Mucosa of rectum (tissue), 2 donors: ENCODE data around the gene SGCD.

ENCODE experiments used
- H3K27ac ChIP-seq, 2 donors: one replicate each; pipeline ENCODE4 v1.7.0; 2013; ENCODE audit warnings: inconsistent platforms in 2 of 2, low read depth in 2 of 2, low read length in 2 of 2
- H3K27me3 ChIP-seq, 2 donors: one replicate each; pipeline ENCODE4 v1.7.0; 2013; ENCODE audit warnings: low read length in 2 of 2; ENCODE audit not compliant: control insufficient read depth in 2 of 2, insufficient read depth in 2 of 2
- H3K36me3 ChIP-seq, 2 donors: one replicate each; pipeline ENCODE4 v1.7.0; 2013; ENCODE audit warnings: low read length in 2 of 2; ENCODE audit not compliant: control insufficient read depth in 2 of 2, insufficient read depth in 2 of 2
- H3K4me1 ChIP-seq, 2 donors: one replicate each; pipeline ENCODE4 v1.7.0; 2013; ENCODE audit warnings: low read length in 2 of 2, mild to moderate bottlenecking in 1 of 2; ENCODE audit not compliant: control insufficient read depth in 2 of 2, insufficient read depth in 2 of 2
- H3K4me3 ChIP-seq, 2 donors: one replicate each; pipeline ENCODE4 v1.7.0; 2013; ENCODE audit warnings: low read length in 2 of 2
- H3K9ac ChIP-seq, 2 donors: one replicate each; pipeline ENCODE4 v1.7.0; 2013; ENCODE audit warnings: low read length in 2 of 2, low read depth in 1 of 2, mild to moderate bottlenecking in 1 of 2
- H3K9me3 ChIP-seq, 2 donors: one replicate each; pipeline ENCODE4 v1.7.0; 2013; ENCODE audit warnings: low read length in 2 of 2; ENCODE audit not compliant: control insufficient read depth in 2 of 2
- donor health status: healthy.
- donor health status: Normal muscosa, but diverticular disease.

SGCD gene

GRCh38 chr5:156411957-156412356 is 85.0 kb downstream of the SGCD start:
- Histone ChIP-seq H3K27ac (no peak overlapping the region), H3K4me3 (no peak overlapping the region), H3K9me3 (no peaks in the 10 kb centered on the region), H3K4me1 (no peaks in the 10 kb centered on the region), H3K36me3 (no peaks in the 10 kb centered on the region), H3K9ac (no peak overlapping the region), H3K27me3 (no peaks in the 10 kb centered on the region)

DNA sequence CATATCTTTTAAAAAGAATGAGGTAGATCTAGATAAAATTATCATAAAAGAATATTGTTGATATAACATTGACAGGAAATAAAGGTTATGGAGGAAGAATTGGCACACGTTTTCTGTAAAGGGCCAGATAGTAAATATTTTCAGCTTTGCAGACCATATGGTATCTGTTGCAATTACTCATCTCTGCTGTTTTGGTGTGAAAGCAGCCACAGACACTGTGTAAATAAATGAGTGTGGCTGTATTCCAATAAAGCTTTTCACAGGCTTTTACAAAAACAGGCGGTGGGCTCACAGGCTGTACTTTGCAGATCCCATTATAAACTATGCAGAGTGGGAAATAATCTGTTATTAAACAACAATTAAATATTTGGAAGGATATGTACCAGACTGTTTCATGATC is 87.4 kb downstream of the SGCD start:
- no peaks in the 10 kb centered on the region for H3K4me1 ChIP-seq
- no peak overlapping the region for H3K9ac ChIP-seq
- no peaks in the 10 kb centered on the region for H3K9me3 ChIP-seq
- H3K27me3 ChIP-seq = no peaks in the 10 kb centered on the region
- no peak overlapping the region for H3K4me3 ChIP-seq
- H3K27ac ChIP-seq = no peak overlapping the region
- H3K36me3 ChIP-seq = no peaks in the 10 kb centered on the region

DNA sequence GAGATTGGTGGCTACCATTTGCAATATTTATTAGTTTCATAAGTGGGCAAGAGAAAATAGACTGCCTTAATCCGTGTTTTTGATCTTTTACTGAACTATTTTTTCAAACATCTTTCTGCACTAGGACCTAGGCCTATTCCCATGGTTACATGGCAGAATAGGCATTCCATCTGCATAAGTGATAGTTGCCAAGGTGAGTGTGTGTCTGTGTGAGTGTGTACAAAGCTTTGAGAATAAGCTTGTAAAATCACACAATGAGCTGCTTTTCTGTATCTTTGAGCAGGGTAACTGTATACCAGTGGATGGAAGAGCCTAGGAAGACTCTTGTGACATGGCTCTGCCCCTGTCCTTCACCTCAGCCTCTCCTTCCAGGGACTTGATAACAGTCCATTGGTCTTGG is 92.7 kb downstream of the SGCD start:
- no peaks in the 10 kb centered on the region for H3K9me3 ChIP-seq
- H3K4me1 ChIP-seq = no peaks in the 10 kb centered on the region
- no peak overlapping the region for H3K27ac ChIP-seq
- no peak overlapping the region for H3K9ac ChIP-seq
- no peaks in the 10 kb centered on the region for H3K36me3 ChIP-seq
- no peaks in the 10 kb centered on the region for H3K27me3 ChIP-seq
- H3K4me3 ChIP-seq = no peak overlapping the region

GRCh38 chr5:156420665-156421064 is 93.7 kb downstream of the SGCD start:
- H3K27ac ChIP-seq = no peak overlapping the region
- H3K9ac ChIP-seq = no peak overlapping the region
- H3K9me3 ChIP-seq = no peaks in the 10 kb centered on the region
- H3K4me1 ChIP-seq = no peaks in the 10 kb centered on the region
- no peaks in the 10 kb centered on the region for H3K36me3 ChIP-seq
- H3K4me3 ChIP-seq = no peak overlapping the region
- H3K27me3 ChIP-seq = no peaks in the 10 kb centered on the region

GRCh38 chr5:156421798-156422197 is 94.8 kb downstream of the SGCD start:
- no peaks in the 10 kb centered on the region for H3K36me3 ChIP-seq
- H3K4me1 ChIP-seq = no peaks in the 10 kb centered on the region
- H3K4me3 ChIP-seq = no peak overlapping the region
- no peaks in the 10 kb centered on the region for H3K27me3 ChIP-seq
- no peak overlapping the region for H3K9ac ChIP-seq
- H3K27ac ChIP-seq = no peak overlapping the region
- H3K9me3 ChIP-seq = no peaks in the 10 kb centered on the region

- H3K36me3 ChIP-seq = no peaks in the 10 kb centered on the region
- no peak overlapping the region for H3K9ac ChIP-seq
- H3K4me3 ChIP-seq = no peak overlapping the region
- no peaks in the 10 kb centered on the region for H3K9me3 ChIP-seq
- no peaks in the 10 kb centered on the region for H3K4me1 ChIP-seq
- no peaks in the 10 kb centered on the region for H3K27me3 ChIP-seq
- no peak overlapping the region for H3K27ac ChIP-seq
These were observed 96.6 kb downstream of the SGCD start for GRCh38 chr5:156423597-156423996.

GRCh38 chr5:156427315-156427714 is 100.4 kb downstream of the SGCD start:
- Histone ChIP-seq H3K9me3 (no peaks in the 10 kb centered on the region), H3K9ac (no peak overlapping the region), H3K27ac (no peak overlapping the region), H3K4me3 (no peak overlapping the region), H3K36me3 (no peaks in the 10 kb centered on the region), H3K27me3 (no peaks in the 10 kb centered on the region), H3K4me1 (no peaks in the 10 kb centered on the region)

GRCh38 chr5:156431956-156432829 is 105.2 kb downstream of the SGCD start:
- H3K36me3 ChIP-seq = no peaks in the 10 kb centered on the region
- no peak overlapping the region for H3K27ac ChIP-seq
- no peak overlapping the region for H3K9ac ChIP-seq
- H3K4me3 ChIP-seq = no peak overlapping the region
- no peaks in the 10 kb centered on the region for H3K9me3 ChIP-seq
- H3K27me3 ChIP-seq = no peaks in the 10 kb centered on the region
- H3K4me1 ChIP-seq = no peaks in the 10 kb centered on the region

DNA sequence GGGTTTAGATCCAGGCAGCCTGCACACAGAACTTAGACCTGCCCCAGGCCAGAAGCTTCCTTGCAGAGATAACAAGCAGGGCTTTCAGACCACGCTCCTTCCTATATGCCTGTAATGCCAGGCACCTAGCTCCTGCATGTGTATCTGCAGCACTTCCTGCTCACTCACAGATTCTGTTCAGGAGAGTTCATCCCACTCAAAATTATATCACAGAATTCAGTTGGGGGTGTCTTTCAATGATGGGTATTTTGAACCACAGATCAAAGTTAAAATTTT is 105.8 kb downstream of the SGCD start:
- Histone ChIP-seq H3K36me3 (no peaks in the 10 kb centered on the region), H3K4me1 (no peaks in the 10 kb centered on the region), H3K27me3 (no peaks in the 10 kb centered on the region), H3K9me3 (no peaks in the 10 kb centered on the region), H3K9ac (no peak overlapping the region), H3K27ac (no peak overlapping the region), H3K4me3 (no peak overlapping the region)

- Histone ChIP-seq H3K36me3 (no peaks in the 10 kb centered on the region), H3K4me3 (no peak overlapping the region), H3K27me3 (no peaks in the 10 kb centered on the region), H3K9me3 (no peaks in the 10 kb centered on the region), H3K9ac (no peak overlapping the region), H3K27ac (no peak overlapping the region), H3K4me1 (no peaks in the 10 kb centered on the region)
These were observed 107.5 kb downstream of the SGCD start for GRCh38 chr5:156434471-156434870.

DNA sequence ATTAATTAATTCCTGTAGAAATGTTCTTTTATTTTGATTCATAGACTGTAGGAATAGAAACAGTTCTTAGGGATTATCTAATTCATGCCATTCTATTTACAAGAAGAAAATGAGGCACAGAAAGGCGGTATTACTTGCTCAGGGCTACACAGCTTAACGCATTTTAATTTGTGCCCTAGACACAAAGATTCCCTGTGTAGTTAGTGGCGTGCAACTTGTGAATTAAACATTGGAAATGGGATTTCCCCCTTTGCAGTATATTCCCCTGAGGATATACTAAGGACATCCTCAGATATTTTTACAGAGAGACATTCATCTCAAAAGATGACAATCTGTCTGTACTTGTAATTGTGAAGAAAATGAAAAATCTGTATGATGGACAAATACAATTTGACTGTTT is 108.1 kb downstream of the SGCD start:
- H3K4me3 ChIP-seq = no peak overlapping the region
- no peak overlapping the region for H3K9ac ChIP-seq
- no peaks in the 10 kb centered on the region for H3K27me3 ChIP-seq
- no peaks in the 10 kb centered on the region for H3K36me3 ChIP-seq
- no peaks in the 10 kb centered on the region for H3K4me1 ChIP-seq
- no peak overlapping the region for H3K27ac ChIP-seq
- H3K9me3 ChIP-seq = no peaks in the 10 kb centered on the region
